HG03442 (cell line): ENCODE data around the gene ARNT2.

Source experiments
- ATAC-seq: cut with Tn5 transposase; IDR thresholded peaks from one replicate; pipeline ENCODE4 v1.9.1; 2021; ENCODE audit warnings: mild to moderate bottlenecking, moderate library complexity; ENCODE audit not compliant: unreplicated experiment

Gene ARNT2

DNA sequence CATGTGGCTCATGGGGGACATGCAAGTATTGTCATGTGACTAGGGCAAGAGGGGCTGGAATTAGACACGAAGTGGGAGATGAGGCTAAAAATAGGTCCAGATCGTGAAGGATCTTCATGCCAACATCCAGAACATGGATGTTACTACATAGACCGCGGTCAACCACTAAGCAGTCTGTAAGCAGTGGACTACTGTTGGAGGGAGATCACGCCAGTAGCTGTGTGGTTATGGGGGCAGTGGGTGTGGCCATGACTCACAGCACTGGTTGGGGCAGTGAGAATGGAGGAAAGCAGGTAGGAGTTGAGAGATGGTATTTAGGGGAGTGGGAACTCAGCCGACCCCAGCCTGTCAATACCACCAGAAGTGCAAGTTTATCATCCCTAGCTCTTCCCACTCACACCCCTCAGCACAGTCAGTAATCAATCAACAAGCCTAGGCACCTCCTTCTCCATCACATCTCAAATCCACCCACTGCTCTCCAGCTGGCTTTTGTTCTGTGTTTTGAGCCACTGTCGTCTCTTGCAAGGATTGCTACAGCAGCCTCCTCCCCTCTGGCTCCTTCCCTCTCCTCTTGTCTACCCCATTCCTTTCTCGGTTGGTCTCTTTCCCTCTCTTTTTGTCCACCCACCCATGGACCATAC is 183.8 kb downstream of the ARNT2 start:
- ATAC-seq, result no peak

DNA sequence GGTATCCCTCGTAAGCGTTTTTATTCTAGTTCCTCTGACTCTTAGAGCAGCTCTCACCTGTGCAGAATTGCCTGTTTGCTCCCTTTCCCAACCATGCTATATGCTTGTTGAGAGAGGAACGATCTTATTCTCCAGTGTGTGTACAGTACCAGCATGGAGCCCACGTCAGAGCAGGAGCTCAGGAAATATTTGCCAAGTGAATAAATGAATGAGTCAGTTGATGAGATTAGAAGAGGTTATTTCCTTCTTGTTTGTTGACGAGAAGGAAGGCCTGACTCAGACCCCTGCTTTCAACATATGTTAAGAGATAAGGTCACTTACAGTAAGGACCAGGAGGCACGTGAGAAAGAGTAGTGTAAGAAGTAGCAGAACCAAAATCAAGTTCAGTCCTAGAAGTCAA is 184.6 kb downstream of the ARNT2 start:
- no peak for ATAC-seq

DNA sequence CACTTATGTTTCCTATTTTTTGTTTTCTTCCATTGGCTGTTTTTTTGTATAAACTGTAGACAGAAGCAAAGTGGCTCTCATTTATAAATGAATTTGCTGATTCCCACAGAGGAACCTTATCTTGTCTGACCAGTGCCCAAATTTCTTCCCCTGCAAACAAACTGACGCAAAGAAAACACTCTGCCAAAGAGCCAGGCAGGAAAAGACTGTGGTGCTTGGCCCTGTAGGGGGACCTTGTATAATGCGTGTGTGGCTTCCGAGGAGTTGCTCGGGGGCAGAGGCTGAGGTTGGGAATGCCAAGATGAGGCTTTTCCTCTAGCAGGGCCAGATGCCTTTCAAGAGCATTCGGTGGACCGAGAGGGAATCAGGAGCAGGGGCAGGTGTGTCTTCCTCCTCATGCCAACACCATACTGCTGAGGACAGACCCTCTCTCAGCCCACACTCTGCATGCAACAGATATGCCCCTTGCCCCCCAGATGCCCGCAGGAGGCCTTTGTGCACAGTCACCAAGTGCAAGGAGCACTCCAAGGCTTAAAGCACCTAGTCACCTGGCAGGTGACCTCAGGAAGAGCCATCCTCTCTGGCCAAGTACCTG is 186.7 kb downstream of the ARNT2 start:
- ATAC-seq, result no peak

GRCh38 chr15:80591471-80591870 is 187.3 kb downstream of the ARNT2 start:
- no peak for ATAC-seq

- no peak for ATAC-seq
Observed at GRCh38 chr15:80591938-80592825, 188.0 kb downstream of the ARNT2 start.

GRCh38 chr15:80593486-80594030 is 189.4 kb downstream of the ARNT2 start:
- ATAC-seq, result no peak

- no peak for ATAC-seq
Observed at GRCh38 chr15:80594091-80594889, 190.1 kb downstream of the ARNT2 start.

DNA sequence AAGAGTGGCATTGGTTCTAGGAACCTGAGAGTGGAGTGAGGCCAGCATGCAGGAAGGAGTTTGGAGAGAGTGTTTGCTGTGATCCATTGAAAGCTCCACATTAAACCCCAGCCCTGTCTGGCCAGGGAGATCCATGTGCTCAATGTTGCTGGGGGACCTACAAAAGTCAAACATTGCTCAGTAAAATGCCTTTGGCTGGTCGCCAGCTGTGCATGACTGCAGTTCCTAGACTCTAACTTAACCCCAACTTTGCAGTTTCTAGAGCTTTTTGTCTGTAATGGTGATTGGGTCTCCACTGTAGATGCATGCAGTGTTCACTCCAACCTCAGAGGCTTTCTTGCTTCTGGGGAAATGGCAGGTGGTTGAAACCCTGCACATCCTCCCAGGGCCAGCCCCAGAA is 191.2 kb downstream of the ARNT2 start:
- ATAC-seq, result no peak

- no peak for ATAC-seq
Observed at GRCh38 chr15:80596521-80596976, 192.4 kb downstream of the ARNT2 start.

GRCh38 chr15:80597076-80597475 is 192.9 kb downstream of the ARNT2 start:
- ATAC-seq, result no peak

GRCh38 chr15:80599359-80599758 is 195.2 kb downstream of the ARNT2 start:
- no peak for ATAC-seq

DNA sequence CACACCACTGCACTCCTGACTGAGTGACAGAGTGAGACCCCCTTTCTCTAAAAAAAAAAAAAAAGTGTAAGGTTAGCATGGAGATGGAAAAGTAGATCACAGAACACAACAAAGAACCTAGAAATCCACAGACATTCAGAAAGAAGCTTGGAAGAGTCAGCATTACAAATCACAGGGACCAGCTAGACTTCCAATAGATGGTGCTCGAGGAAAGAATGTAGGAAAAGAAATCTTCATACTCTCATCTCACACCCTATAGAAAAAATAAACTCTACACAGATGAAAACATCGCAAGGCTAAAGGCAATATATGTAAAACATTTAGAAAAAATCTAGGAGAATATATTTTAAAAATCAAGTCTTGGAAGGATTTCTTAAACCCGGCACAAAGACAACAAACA is 196.4 kb downstream of the ARNT2 start:
- ATAC-seq, result no peak

GRCh38 chr15:80601256-80601655 is 197.1 kb downstream of the ARNT2 start:
- ATAC-seq, result no peak

DNA sequence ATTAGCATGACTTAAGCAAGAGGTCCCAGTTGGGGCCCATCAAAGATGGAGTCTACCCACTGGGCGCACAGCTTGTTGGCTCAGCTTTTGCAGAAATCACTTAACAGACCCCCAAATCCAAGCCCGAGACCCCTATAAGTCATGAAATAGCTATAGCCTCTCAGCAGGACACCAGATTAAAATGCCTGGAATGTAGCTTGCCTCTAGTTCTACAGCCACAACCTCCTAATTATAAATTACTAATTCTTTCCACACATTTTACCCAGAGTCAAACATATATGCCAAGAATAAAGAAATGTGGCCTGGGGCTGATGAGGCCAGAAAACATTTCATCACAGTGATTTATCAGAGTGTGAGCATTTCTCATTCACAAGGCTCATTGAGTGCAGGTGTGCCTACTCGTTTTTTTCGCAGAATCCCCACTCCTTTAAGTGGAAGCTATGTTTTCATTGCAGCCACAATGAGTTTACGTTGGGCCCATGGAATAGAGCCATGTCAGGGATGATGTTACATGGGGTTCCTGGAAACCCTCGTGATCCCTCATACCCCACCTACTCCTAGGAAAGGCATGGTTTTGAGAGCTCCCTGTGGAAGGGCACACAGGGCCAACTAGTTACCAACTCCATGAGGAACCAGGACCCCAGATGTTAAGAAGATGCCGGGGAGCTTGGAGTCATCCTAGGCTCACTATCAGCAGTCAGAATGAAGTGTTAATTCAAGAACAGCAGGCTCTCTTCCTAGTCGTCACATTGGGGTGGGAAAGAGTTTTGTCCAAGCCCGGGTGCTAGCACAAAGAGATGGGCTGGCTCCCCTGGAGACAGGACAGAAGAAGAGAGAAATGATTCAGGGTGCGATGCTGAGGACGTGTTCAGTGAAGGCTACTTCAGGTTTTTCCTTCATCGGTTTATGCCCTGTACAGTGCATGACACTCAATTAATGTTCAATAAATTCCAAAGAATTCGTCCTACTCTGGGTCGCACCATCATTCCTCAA is 200.7 kb downstream of the ARNT2 start:
- no peak for ATAC-seq

DNA sequence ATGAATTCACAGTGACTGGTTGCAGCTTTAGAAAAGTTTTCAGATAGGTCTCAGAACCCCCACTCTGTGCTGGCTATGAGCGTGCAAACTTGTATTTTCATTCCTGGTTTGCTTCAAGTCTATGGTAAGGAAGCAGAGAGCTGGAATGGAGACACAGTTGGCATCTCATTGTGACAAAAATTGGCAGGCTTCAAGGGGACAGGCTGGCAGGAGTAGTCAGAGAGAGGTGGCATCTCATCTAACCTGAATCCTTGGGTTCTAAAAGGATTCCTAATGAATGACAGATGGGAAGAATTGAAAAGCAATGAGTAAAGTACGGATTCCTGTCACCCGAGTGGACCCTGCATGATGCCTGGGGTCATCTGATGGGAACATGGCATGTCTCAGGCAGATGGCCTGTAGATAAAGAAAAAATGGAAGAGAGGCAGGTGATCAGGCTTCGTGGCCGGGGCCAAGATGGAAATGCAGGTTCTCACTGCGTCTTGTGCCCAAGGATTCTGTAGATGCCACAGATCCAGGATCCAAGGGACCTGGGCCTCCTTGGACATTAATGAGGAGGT is 201.5 kb downstream of the ARNT2 start:
- no peak for ATAC-seq

- no peak for ATAC-seq
Observed at GRCh38 chr15:80606511-80607071, 202.4 kb downstream of the ARNT2 start.

GRCh38 chr15:80607287-80607980 is 203.3 kb downstream of the ARNT2 start:
- ATAC-seq, result no peak

DNA sequence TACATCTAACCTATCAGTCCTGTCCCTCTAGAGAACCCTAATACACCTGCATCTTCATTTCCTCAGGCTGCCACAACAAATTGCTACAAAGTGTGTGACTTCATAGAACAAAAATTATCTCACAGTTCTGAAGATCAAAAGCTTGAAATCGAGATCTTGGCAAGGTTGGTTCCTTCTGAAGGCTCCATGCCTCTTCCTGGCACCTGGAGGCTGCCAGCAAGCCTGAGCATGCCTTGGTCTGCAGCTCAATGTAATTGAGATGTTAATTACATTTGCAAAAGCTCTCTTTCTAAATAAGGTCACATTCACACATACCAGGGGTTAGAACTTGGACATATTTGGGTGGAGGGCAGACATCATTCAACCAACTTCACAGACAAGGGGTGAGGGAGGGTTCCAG is 204.5 kb downstream of the ARNT2 start:
- no peak for ATAC-seq
